ENCODE data around the gene TRAF3.
A peak's percentile ranks its signal among the peaks of the same experiment; 100 is the strongest.
"Not testable (repeated sequence)": the region's sequence is repeated elsewhere in the genome, so short reads cannot be mapped to it uniquely, and the experiment has no call there.

The TRAF3 gene

GRCh38 chr14:102867826-102868580 lies 90.8 kb downstream of the TRAF3 start:
- Mint-ChIP-seq H3K36me3 (peaks cover 65% of the 10 kb centered on the region), H3K27me3 (no peaks in the 10 kb centered on the region), H3K27ac (no peak overlapping the region), H3K4me1 (peaks cover 40% of the 10 kb centered on the region), H3K4me3 (no peak overlapping the region), H3K9me3 (no peaks in the 10 kb centered on the region)
- ATAC-seq = no peak

GRCh38 chr14:102868956-102869547 lies 91.8 kb downstream of the TRAF3 start:
- Mint-ChIP-seq H3K4me3 (no peak overlapping the region), H3K27ac (peak overlapping the region; percentile 44), H3K36me3 (peaks cover 64% of the 10 kb centered on the region), H3K9me3 (no peaks in the 10 kb centered on the region), H3K27me3 (no peaks in the 10 kb centered on the region), H3K4me1 (peaks cover 40% of the 10 kb centered on the region)
- ATAC-seq = peak; percentile 80

- ATAC-seq = no peak
- Mint-ChIP-seq H3K4me1 (peaks cover 40% of the 10 kb centered on the region), H3K27me3 (no peaks in the 10 kb centered on the region), H3K4me3 (no peak overlapping the region), H3K27ac (no peak overlapping the region), H3K36me3 (peaks cover 56% of the 10 kb centered on the region), H3K9me3 (no peaks in the 10 kb centered on the region)
Measured at GRCh38 chr14:102870246-102870645, 93.0 kb downstream of the TRAF3 start.

GRCh38 chr14:102870994-102871831 lies 94.0 kb downstream of the TRAF3 start:
- Mint-ChIP-seq H3K4me1 (peaks cover 40% of the 10 kb centered on the region), H3K9me3 (no peaks in the 10 kb centered on the region), H3K27me3 (no peaks in the 10 kb centered on the region), H3K36me3 (peaks cover 51% of the 10 kb centered on the region), H3K4me3 (no peak overlapping the region), H3K27ac (peak overlapping the region; percentile 54)
- no peak for ATAC-seq

GRCh38 chr14:102872020-102872419 lies 94.8 kb downstream of the TRAF3 start:
- Mint-ChIP-seq H3K4me3 (no peak overlapping the region), H3K27me3 (no peaks in the 10 kb centered on the region), H3K4me1 (peaks cover 39% of the 10 kb centered on the region), H3K36me3 (peaks cover 51% of the 10 kb centered on the region), H3K9me3 (no peaks in the 10 kb centered on the region), H3K27ac (peak overlapping the region; percentile 54)
- ATAC-seq = no peak

- no peak overlapping the region for H3K27ac Mint-ChIP-seq
- H3K4me1 Mint-ChIP-seq = peaks cover 28% of the 10 kb centered on the region
- no peaks in the 10 kb centered on the region for H3K27me3 Mint-ChIP-seq
- H3K9me3 Mint-ChIP-seq = no peaks in the 10 kb centered on the region
- peaks cover 51% of the 10 kb centered on the region for H3K36me3 Mint-ChIP-seq
- no peak overlapping the region for H3K4me3 Mint-ChIP-seq
- ATAC-seq = no peak
Measured at GRCh38 chr14:102873131-102873530, 95.9 kb downstream of the TRAF3 start.

GRCh38 chr14:102873546-102874061 lies 96.4 kb downstream of the TRAF3 start:
- no peaks in the 10 kb centered on the region for H3K27me3 Mint-ChIP-seq
- H3K4me1 Mint-ChIP-seq = peaks cover 27% of the 10 kb centered on the region
- no peaks in the 10 kb centered on the region for H3K9me3 Mint-ChIP-seq
- no peak for ATAC-seq
- H3K4me3 Mint-ChIP-seq = no peak overlapping the region
- no peak overlapping the region for H3K27ac Mint-ChIP-seq
- H3K36me3 Mint-ChIP-seq = peaks cover 47% of the 10 kb centered on the region

- Mint-ChIP-seq H3K9me3 (no peaks in the 10 kb centered on the region), H3K27me3 (no peaks in the 10 kb centered on the region), H3K4me3 (no peak overlapping the region), H3K36me3 (peaks cover 31% of the 10 kb centered on the region), H3K4me1 (peaks cover 17% of the 10 kb centered on the region), H3K27ac (no peak overlapping the region)
- ATAC-seq = no peak
Measured at GRCh38 chr14:102875652-102876051, 98.4 kb downstream of the TRAF3 start.

GRCh38 chr14:102877511-102877910 lies 100.3 kb downstream of the TRAF3 start:
- not testable (repeated sequence) for ATAC-seq, H3K27me3 Mint-ChIP-seq, H3K4me3 Mint-ChIP-seq, H3K4me1 Mint-ChIP-seq, H3K27ac Mint-ChIP-seq, H3K9me3 Mint-ChIP-seq
- peaks cover 29% of the 10 kb centered on the region for H3K36me3 Mint-ChIP-seq

- no peak overlapping the region for H3K27ac Mint-ChIP-seq
- H3K4me3 Mint-ChIP-seq = no peak overlapping the region
- no peaks in the 10 kb centered on the region for H3K9me3 Mint-ChIP-seq
- no peaks in the 10 kb centered on the region for H3K27me3 Mint-ChIP-seq
- H3K4me1 Mint-ChIP-seq = no peaks in the 10 kb centered on the region
- peaks cover 28% of the 10 kb centered on the region for H3K36me3 Mint-ChIP-seq
- ATAC-seq = no peak
Measured at GRCh38 chr14:102878174-102878969, 101.1 kb downstream of the TRAF3 start.

- no peaks in the 10 kb centered on the region for H3K9me3 Mint-ChIP-seq
- no peak for ATAC-seq
Measured at GRCh38 chr14:102878970-102879460, 101.8 kb downstream of the TRAF3 start.

GRCh38 chr14:102882226-102882906 lies 105.1 kb downstream of the TRAF3 start:
- no peak overlapping the region for H3K4me3 Mint-ChIP-seq
- H3K27ac Mint-ChIP-seq = peak overlapping the region; percentile 31
- no peak for ATAC-seq
- no peaks in the 10 kb centered on the region for H3K27me3 Mint-ChIP-seq
- no peaks in the 10 kb centered on the region for H3K4me1 Mint-ChIP-seq
- peaks cover 50% of the 10 kb centered on the region for H3K36me3 Mint-ChIP-seq
- no peaks in the 10 kb centered on the region for H3K9me3 Mint-ChIP-seq

More at GRCh38 chr14:102878970-102879460, 101.8 kb downstream of the TRAF3 start:
- H3K27me3 Mint-ChIP-seq = no peaks in the 10 kb centered on the region
- no peaks in the 10 kb centered on the region for H3K4me1 Mint-ChIP-seq
- no peak overlapping the region for H3K27ac Mint-ChIP-seq
- peaks cover 30% of the 10 kb centered on the region for H3K36me3 Mint-ChIP-seq
- H3K4me3 Mint-ChIP-seq = no peak overlapping the region

GRCh38 chr14:102883089-102883541 lies 105.9 kb downstream of the TRAF3 start:
- Mint-ChIP-seq H3K27me3 (no peaks in the 10 kb centered on the region), H3K9me3 (no peaks in the 10 kb centered on the region), H3K27ac (peak overlapping the region; percentile 31), H3K36me3 (peaks cover 55% of the 10 kb centered on the region), H3K4me1 (no peaks in the 10 kb centered on the region), H3K4me3 (no peak overlapping the region)
- no peak for ATAC-seq

GRCh38 chr14:102883554-102883953 lies 106.3 kb downstream of the TRAF3 start:
- no peak for ATAC-seq
- peak overlapping the region; percentile 31 for H3K27ac Mint-ChIP-seq

More at GRCh38 chr14:102883554-102883953, 106.3 kb downstream of the TRAF3 start:
- H3K27me3 Mint-ChIP-seq = no peaks in the 10 kb centered on the region
- no peak overlapping the region for H3K4me3 Mint-ChIP-seq
- peaks cover 60% of the 10 kb centered on the region for H3K36me3 Mint-ChIP-seq
- H3K9me3 Mint-ChIP-seq = no peaks in the 10 kb centered on the region
- no peaks in the 10 kb centered on the region for H3K4me1 Mint-ChIP-seq

Data from stimulated activated memory B cell treated with anti-CD40 and anti-IgM and Interleukin-4, amounts not matched to agents 10 μg/mL and 1 μg/mL and 100 μg/mL, for 72 hours (primary cell).